ENCODE measurements around the gene ARPC1B.

GRCh38 chr7:99424932-99425730, 50.6 kb downstream of the ARPC1B start:
- TF ChIP-seq POLR2A (IDR thresholded peaks at IDR 0.05; ENCODE audit: low read depth, low read length) (no peak), SPI1 (IDR thresholded peaks at IDR 0.05; ENCODE audit: low read depth, low read length) (no peak), POLR2AphosphoS5 (IDR thresholded peaks at IDR 0.05; ENCODE audit: low read depth, low read length) (no peak), TAF1 (IDR thresholded peaks at IDR 0.05; ENCODE audit: low read depth, low read length) (no peak)

Data from GM12891 (cell line).